HG03103 (cell line): ENCODE results near the gene IFT122.

Experiments
- ATAC-seq: cut with Tn5 transposase; IDR thresholded peaks from one replicate; pipeline ENCODE4 v1.9.1; 2021; ENCODE audit warnings: low read depth; ENCODE audit not compliant: unreplicated experiment

The IFT122 gene

GRCh38 chr3:129554356-129555152 lies 114.5 kb downstream of the IFT122 start:
- ATAC-seq = no peak

GRCh38 chr3:129555153-129555550 lies 115.1 kb downstream of the IFT122 start:
- ATAC-seq = no peak

GRCh38 chr3:129555616-129556357 lies 115.8 kb downstream of the IFT122 start:
- no peak for ATAC-seq

GRCh38 chr3:129556358-129556695 lies 116.3 kb downstream of the IFT122 start:
- no peak for ATAC-seq

GRCh38 chr3:129556890-129557547 lies 117.0 kb downstream of the IFT122 start:
- ATAC-seq = no peak

- ATAC-seq = no peak
Observed at GRCh38 chr3:129557548-129557894, 117.5 kb downstream of the IFT122 start.

GRCh38 chr3:129558081-129558771 lies 118.2 kb downstream of the IFT122 start:
- ATAC-seq = no peak

GRCh38 chr3:129558772-129559564 lies 118.9 kb downstream of the IFT122 start:
- ATAC-seq = no peak

GRCh38 chr3:129559565-129560079 lies 119.6 kb downstream of the IFT122 start:
- no peak for ATAC-seq

GRCh38 chr3:129560269-129560787 lies 120.3 kb downstream of the IFT122 start:
- ATAC-seq = no peak

- no peak for ATAC-seq
Observed at GRCh38 chr3:129560911-129561594, 121.0 kb downstream of the IFT122 start.

- ATAC-seq = no peak
Observed at GRCh38 chr3:129561619-129562248, 121.7 kb downstream of the IFT122 start.

- no peak for ATAC-seq
Observed at GRCh38 chr3:129562803-129563202, 122.8 kb downstream of the IFT122 start.

GRCh38 chr3:129563332-129563731 lies 123.3 kb downstream of the IFT122 start:
- no peak for ATAC-seq

- ATAC-seq = no peak
Observed at GRCh38 chr3:129563850-129564535, 124.0 kb downstream of the IFT122 start.

GRCh38 chr3:129564981-129565644 lies 125.1 kb downstream of the IFT122 start:
- no peak for ATAC-seq

GRCh38 chr3:129565902-129566301 lies 125.9 kb downstream of the IFT122 start:
- ATAC-seq = no peak
